Thyroid gland (tissue), 4 donors: ENCODE measurements around the gene SMS. TPM values are rescaled to one million over a fixed set of nuclear protein-coding genes. Genes with fewer than 3 reads are reported as not detected.

Experiments used
- DNase-seq, 2 donors: peaks; one replicate each; pipeline ENCODE4 v3.0.0-alpha.2; 2019
- H3K27ac ChIP-seq, 3 donors: fragments of 200-600 bp; sonication (generic); 1 replicate in 2 of 3; 2 replicates in 1 of 3; pipeline ENCODE4 v1.5.1; 2016 to 2019; ENCODE audit warnings: mild to moderate bottlenecking in 1 of 3, moderate library complexity in 1 of 3
- H3K27me3 ChIP-seq: fragments of 200-600 bp; sonication (generic); one replicate; pipeline ENCODE4 v1.5.1; 2019
- H3K36me3 ChIP-seq, 2 donors: fragments of 200-600 bp; sonication (generic); one replicate each; pipeline ENCODE4 v1.5.1; 2016 to 2019
- H3K4me1 ChIP-seq, 2 donors: fragments of 200-600 bp; sonication (generic); one replicate each; pipeline ENCODE4 v1.5.1; 2017 to 2019
- H3K4me3 ChIP-seq, 3 donors: fragments of 200-600 bp; sonication (generic); replicated peaks in 1 of 3; 1 replicate in 2 of 3; 2 replicates in 1 of 3; pipeline ENCODE4 v1.5.1; 2016; ENCODE audit warnings: mild to moderate bottlenecking in 1 of 3
- H3K9me3 ChIP-seq: fragments of 200-600 bp; sonication (generic); one replicate; pipeline ENCODE4 v1.5.1; 2017
- CTCF ChIP-seq, 6 experiments: fragments of 200-600 bp in 3 of 6; fragments of 450-650 bp in 3 of 6; sonication (generic) in 3 of 6; IDR thresholded peaks; one replicate each; pipeline ENCODE4 v1.5.1; 2016 to 2019; ENCODE audit warnings: antibody characterized with exemption in 6 of 6, mild to moderate bottlenecking in 2 of 6, inconsistent platforms in 1 of 6, moderate library complexity in 1 of 6
- POLR2A ChIP-seq, 2 donors: fragments of 450-650 bp; IDR thresholded peaks; one replicate each; pipeline ENCODE4 v1.6.1; 2017; ENCODE audit warnings: antibody characterized with exemption in 2 of 2, mild to moderate bottlenecking in 2 of 2, moderate library complexity in 1 of 2
- WGBS, 2 donors: methylation state at CpG; one replicate each; pipeline ENCODE4 v1.1.5; 2017; 5-methylcytosine and 5-hydroxymethylcytosine counted together
- intact Hi-C: fragments of 100-400 bp; cut with DNase I; formaldehyde crosslinking; loops from one replicate; pipeline ENCODE4 v1.15.1; 2023
- total RNA-seq, 4 donors: library from RNA; depleted of rRNA; stranded (reverse); fragments of >200 nt; gene quantifications; one replicate each; pipeline ENCODE4 v1.2.3, GENCODE V29; 2016

SMS gene
- 100 to 1,000 TPM in 1 of 4 donors, 10 to 100 TPM in 3; 89.6 to 128 (median 91.4) TPM for total RNA-seq

GRCh38 chrX:21940356-21940829 lies at the start of gene SMS:
Gene SMS (plus strand): TSS chrX:21940709. CDS start chrX:21940825, 116 bp downstream.
- intact Hi-C loops, result no loop called here
- H3K4me3 ChIP-seq, result peak within 1 kb of the TSS in 2 of 3 donors; percentile 45 to 47
- H3K9me3 ChIP-seq, result no peaks in the 10 kb centered on the region
- H3K36me3 ChIP-seq, result no peaks in the 10 kb centered on the region
- H3K27me3 ChIP-seq, result no peaks in the 10 kb centered on the region
- 3 to 20% methylated on average over 1 to 16 of the region's 46 CpGs for WGBS, 2 donors
- H3K4me1 ChIP-seq, result peaks cover 0 to 5% of the 10 kb centered on the region in 2 donors
- peak within 1 kb of the TSS; percentile 57 to 65 (median 61) for H3K27ac ChIP-seq
- DNase-seq, result peak; percentile 70 to 72
- TF ChIP-seq CTCF (IDR thresholded peaks at IDR 0.05) (peak in 1 of 6 experiments; percentile 4), POLR2A (IDR thresholded peaks at IDR 0.05) (peak in 1 of 2 donors; percentile 88)

GRCh38 chrX:21905313-21905712 lies 35.2 kb upstream of the SMS start:
- H3K4me1 ChIP-seq, result no peaks in the 10 kb centered on the region
- WGBS, 2 donors, result 88 to 93% methylated on average over 2 of the region's 2 CpGs
- H3K27ac ChIP-seq, result no peak overlapping the region
- no peaks in the 10 kb centered on the region for H3K9me3 ChIP-seq
- H3K36me3 ChIP-seq, result no peaks in the 10 kb centered on the region
- intact Hi-C loops, result no loop called here
- no peak overlapping the region for H3K4me3 ChIP-seq
- TF ChIP-seq CTCF (IDR thresholded peaks at IDR 0.05), result no peak
- TF ChIP-seq POLR2A (IDR thresholded peaks at IDR 0.05), result no peak
- H3K27me3 ChIP-seq, result no peaks in the 10 kb centered on the region
- no peak for DNase-seq

- no peaks in the 10 kb centered on the region for H3K4me1 ChIP-seq
- no peak overlapping the region for H3K27ac ChIP-seq
- no peak for TF ChIP-seq POLR2A (IDR thresholded peaks at IDR 0.05)
- TF ChIP-seq CTCF (IDR thresholded peaks at IDR 0.05), result no peak
- H3K27me3 ChIP-seq, result no peaks in the 10 kb centered on the region
- no peaks in the 10 kb centered on the region for H3K36me3 ChIP-seq
- intact Hi-C loops, result no loop called here
- no peaks in the 10 kb centered on the region for H3K9me3 ChIP-seq
- DNase-seq, result no peak
- 91 to 92% methylated on average over 3 of the region's 3 CpGs for WGBS, 2 donors
- no peak overlapping the region for H3K4me3 ChIP-seq
These were observed 34.6 kb upstream of the SMS start for GRCh38 chrX:21905953-21906352.

- no peak for TF ChIP-seq POLR2A (IDR thresholded peaks at IDR 0.05)
- TF ChIP-seq CTCF (IDR thresholded peaks at IDR 0.05), result no peak
- WGBS, 2 donors, result 61 to 63% methylated on average over 1 of the region's 1 CpG
- Histone ChIP-seq H3K4me1 (no peaks in the 10 kb centered on the region), H3K27ac (no peak overlapping the region), H3K27me3 (no peaks in the 10 kb centered on the region), H3K36me3 (no peaks in the 10 kb centered on the region), H3K9me3 (no peaks in the 10 kb centered on the region), H3K4me3 (no peak overlapping the region)
- intact Hi-C loops, result no loop called here
- peak in 1 of 2 donors; percentile 2 for DNase-seq
These were observed 33.2 kb upstream of the SMS start for GRCh38 chrX:21907260-21907659.

- H3K27me3 ChIP-seq, result no peaks in the 10 kb centered on the region
- H3K27ac ChIP-seq, result no peak overlapping the region
- no peaks in the 10 kb centered on the region for H3K36me3 ChIP-seq
- no peak overlapping the region for H3K4me3 ChIP-seq
- WGBS, 2 donors, result 94 to 98% methylated on average over 4 of the region's 4 CpGs
- H3K9me3 ChIP-seq, result no peaks in the 10 kb centered on the region
- no peaks in the 10 kb centered on the region for H3K4me1 ChIP-seq
- no peak for DNase-seq
- TF ChIP-seq POLR2A (IDR thresholded peaks at IDR 0.05) (no peak), CTCF (IDR thresholded peaks at IDR 0.05) (no peak)
- intact Hi-C loops, result no loop called here
These were observed 29.0 kb upstream of the SMS start for GRCh38 chrX:21911481-21911880.
